ENCODE measurements around the gene XIAP.
A peak's percentile ranks its signal among the peaks of the same experiment; 100 is the strongest.

Gene XIAP

DNA sequence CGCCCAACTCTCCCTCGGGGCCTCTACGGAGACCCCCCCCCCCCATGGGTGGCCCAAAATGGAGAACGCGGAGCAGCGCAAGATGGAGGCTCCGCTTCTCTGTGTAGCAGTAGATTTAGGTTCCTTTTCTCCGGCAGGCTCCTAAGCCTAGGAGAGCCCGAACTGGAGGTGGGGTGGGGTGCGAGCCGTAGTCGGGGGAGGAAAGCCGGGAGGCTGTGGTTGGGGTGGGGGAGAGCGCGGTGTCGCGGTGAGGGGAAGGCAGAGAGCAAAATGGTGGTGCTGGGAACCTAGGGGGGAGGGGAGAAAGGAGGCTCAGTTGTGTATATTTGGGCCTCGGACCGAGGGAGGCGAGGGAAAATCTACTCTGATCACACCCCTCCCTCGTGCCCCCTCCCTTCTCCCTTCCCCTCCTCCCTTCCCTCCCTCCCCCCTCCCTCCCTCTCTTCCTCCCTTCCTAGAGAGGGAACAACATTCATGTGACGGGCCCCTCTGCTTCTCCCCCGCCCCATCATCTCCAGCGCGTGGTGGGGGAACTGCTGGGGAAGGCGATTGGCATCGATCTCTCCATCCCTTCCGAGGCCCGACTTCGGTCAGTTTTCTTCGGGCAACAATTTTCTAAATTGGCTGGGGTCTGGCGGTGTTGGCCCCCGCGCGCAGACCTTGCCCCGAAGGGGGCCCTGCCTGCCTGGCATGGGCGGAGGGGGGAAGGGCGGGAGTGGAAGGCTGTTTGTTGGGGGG is 101.6 kb downstream of the XIAP start, which contains the start of gene STAG2:
STAG2 (plus strand) TSS at position 439 of the 738 bp plus-strand sequence. CDS start 60,922 bp downstream, outside the sequence.
- peak; percentile 49 for DNase-seq

GRCh38 chrX:123962006-123962467 is 102.2 kb downstream of the XIAP start:
- DNase-seq: peak; percentile 15

DNA sequence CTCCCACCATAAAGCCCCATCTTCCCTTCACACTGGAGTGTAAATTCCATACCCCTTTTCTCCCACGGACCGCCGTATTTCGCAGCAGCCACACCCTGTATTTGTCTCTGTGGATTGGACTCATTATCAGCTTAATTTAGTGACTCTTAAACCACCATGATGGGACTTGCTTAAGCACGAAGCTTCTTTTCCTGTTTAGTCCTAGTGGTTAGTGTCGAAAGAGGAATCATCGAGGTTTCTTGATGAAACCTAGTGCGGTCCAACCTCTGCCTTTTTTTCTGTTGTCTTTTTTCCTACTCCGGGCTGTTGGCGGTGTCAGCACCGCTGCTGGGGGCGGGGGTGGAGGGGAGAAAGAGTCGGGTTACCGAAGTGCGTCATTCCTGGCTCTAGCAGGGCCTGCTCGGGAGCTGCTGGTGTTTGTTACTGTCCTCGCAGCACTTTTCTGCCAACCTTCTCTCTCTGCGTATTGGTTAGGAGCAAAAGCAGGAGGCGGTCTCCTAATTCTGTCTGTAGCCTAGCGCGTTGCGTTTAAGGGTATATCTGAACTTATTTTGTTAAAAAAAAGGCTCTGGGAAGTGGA is 103.0 kb downstream of the XIAP start:
- peak; percentile 76 for DNase-seq
